Adrenal gland (tissue), 5 donors: Measurements from ENCODE around the gene MUC12.

Source experiments
- CTCF ChIP-seq, 6 experiments: fragments of 450-650 bp in 4 of 6; fragments of 200-600 bp in 2 of 6; sonication (generic) in 1 of 6; IDR thresholded peaks; 1 replicate in 5 of 6; 2 replicates in 1 of 6; pipeline versions ENCODE4 v1.5.1 to v1.8.0; 2016 to 2021; ENCODE audit warnings: antibody characterized with exemption in 6 of 6, mild to moderate bottlenecking in 2 of 6, moderate library complexity in 1 of 6
- POLR2A ChIP-seq, 2 donors: fragments of 450-650 bp; IDR thresholded peaks; one replicate each; pipeline ENCODE4 v1.6.1; 2017; ENCODE audit warnings: antibody characterized with exemption in 2 of 2, mild to moderate bottlenecking in 2 of 2, moderate library complexity in 1 of 2
- donor health status: DM: no; HTN: no; CAD: no.

DNA sequence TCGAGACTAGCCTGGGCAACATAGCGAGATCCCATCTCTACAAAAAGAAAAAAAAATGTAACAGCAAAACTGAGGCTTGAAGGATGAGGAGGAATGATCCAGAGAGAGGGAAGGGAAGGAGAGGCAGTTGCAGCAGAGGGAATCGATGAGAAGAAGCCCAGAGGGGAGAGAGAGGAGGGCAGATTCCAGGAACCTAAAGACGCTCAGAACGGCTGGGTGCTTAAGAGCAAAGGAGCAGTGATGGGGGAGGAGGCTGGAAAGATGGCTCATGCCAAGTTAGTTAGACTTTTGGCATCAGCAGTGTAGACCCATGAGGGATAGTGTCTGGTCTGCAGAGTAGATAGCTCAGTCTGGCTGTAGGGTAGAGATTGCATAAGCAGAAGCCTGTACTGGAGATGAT lies 40.3 kb downstream of the MUC12 start:
- TF ChIP-seq CTCF (IDR thresholded peaks at IDR 0.05) (no peak), POLR2A (IDR thresholded peaks at IDR 0.05) (no peak)
